Heart right ventricle (tissue), 16 donors: ENCODE data around the gene RCAN2. TPM values are rescaled to one million over a fixed set of nuclear protein-coding genes. Genes with fewer than 3 reads are reported as not detected.

Experiments used
- ATAC-seq, 8 donors: fragments of 200-7000 bp; cut with Tn5 transposase; one replicate each; pipeline ENCODE4 v1.9.1; 2020; ENCODE audit warnings: mild to moderate bottlenecking in 8 of 8, moderate library complexity in 8 of 8, moderate number of reproducible peaks in 1 of 8
- DNase-seq, 2 donors: peaks; one replicate each; pipeline ENCODE4 v3.0.0-alpha.2; 2020
- H3K27ac ChIP-seq, 10 donors: fragments of 200-600 bp; sonication (generic) in 2 of 10; one replicate each; pipeline versions ENCODE4 v1.5.0 to v1.8.0; 2020 to 2022; ENCODE audit warnings: mild to moderate bottlenecking in 3 of 10
- H3K27me3 ChIP-seq, 7 donors: fragments of 200-600 bp; one replicate each; pipeline ENCODE4 v1.8.0; 2021 to 2022; ENCODE audit warnings: mild to moderate bottlenecking in 2 of 7
- H3K36me3 ChIP-seq, 9 donors: fragments of 200-600 bp; sonication (generic) in 1 of 9; one replicate each; pipeline versions ENCODE4 v1.5.0 to v1.8.0; 2020 to 2022; ENCODE audit warnings: mild to moderate bottlenecking in 2 of 9
- H3K4me1 ChIP-seq, 9 donors: fragments of 200-600 bp; sonication (generic) in 1 of 9; one replicate each; pipeline versions ENCODE4 v1.5.0 to v1.8.0; 2020 to 2022; ENCODE audit warnings: mild to moderate bottlenecking in 4 of 9
- H3K4me3 ChIP-seq, 10 donors: fragments of 200-600 bp; sonication (generic) in 2 of 10; one replicate each; pipeline versions ENCODE4 v1.5.0 to v1.8.0; 2020 to 2022; ENCODE audit warnings: mild to moderate bottlenecking in 7 of 10, moderate library complexity in 2 of 10
- H3K9me3 ChIP-seq, 11 donors: fragments of 200-600 bp in 10 of 11; sonication (generic) in 2 of 11; one replicate each; pipeline versions ENCODE4 v1.5.0 to v1.8.0; 2013 to 2022; ENCODE audit warnings: mild to moderate bottlenecking in 2 of 11, control low read depth in 1 of 11, moderate library complexity in 1 of 11
- CTCF ChIP-seq, 9 donors: fragments of 200-600 bp; sonication (generic) in 2 of 9; IDR thresholded peaks; one replicate each; pipeline versions ENCODE4 v1.5.0 to v1.8.0; 2021 to 2022; ENCODE audit warnings: antibody characterized with exemption in 9 of 9, mild to moderate bottlenecking in 5 of 9, moderate library complexity in 1 of 9
- whole genome bisulfite sequencing, 2 donors: extraction: QIAGEN DNeasy Blood & Tissue Kit; methylation state at CpG; one replicate each; pipeline ENCODE4 v1.1.7; 2013; ENCODE audit warnings: inconsistent platforms in 1 of 2; 5-methylcytosine and 5-hydroxymethylcytosine counted together
- intact Hi-C, 10 donors: fragments of 100-400 bp; cut with DNase I; formaldehyde crosslinking; loops; one replicate each; pipeline versions ENCODE4 v1.11.1 to v1.14.2; 2022
- polyA plus RNA-seq, 2 donors: library from polyadenylated mRNA; stranded (reverse); fragments of 200-250 nt; gene quantifications; one replicate each; pipeline ENCODE4 v1.2.3, GENCODE V29; 2013
- total RNA-seq, 10 donors: library from RNA; stranded (reverse); fragmentation: NEBNext Ultra II Directional in 3 of 10; extraction: Animal tissue kit (Norgen Biotek cat#: 25700) in 3 of 10; gene quantifications; one replicate each; pipeline versions ENCODE4 v1.2.1 to v1.2.4, GENCODE V29; 2021 to 2023
- donor health status: Arrhythmogenic right ventricular cardiomyopathy.
- donor health status: ischemic (EF 13 %, LVEDD 7.1; RV severe dilation, severe dysfunction).
- donor health status: healthy with polysubstance abuse.
- donor health status: DM: no; HTN: yes; CAD: no.
- donor health status: DM: no; HTN: no; CAD: no.
- donor health status: ischemic (EF 25% LVEDD 6.9; RV normal size, moderate dysfunction).
- donor health status: ischemic (EF 25% LVEDD 5.7; RV mildly dilated, moderate dysfunction).
- donor health status: healthy.
- donor health status: DM: yes; HTN: yes; CAD: no.
- donor health status: Ischemic cardiomyopathy.
- donor health status: ischemic (EF 35%, LVEDD 5.7; RV mildly dilated, moderate dysfunction).
- donor health status: nonischemic (EF 11% LVEDD 7.7; RV severe dilation, severe dysfunction).
- donor health status: DM: yes; HTN: yes; CAD: no.
- donor health status: PGD.
- donor health status: ischemic (EF 29% LVEDD 5.4; RV normal size, mild dysfunction).
- donor health status: nonischemic (EF 23%, LVEDD 6.1; RV moderate dilation, normal function).

The RCAN2 gene
- total and polyA plus RNA-seq, 12 donors = 51.0 to 352 (median 298) TPM

- Histone ChIP-seq H3K36me3 (peaks cover 0 to 10% (median 0%) of the 10 kb centered on the region in 9 donors), H3K4me1 (peaks cover 0 to 64% (median 30%) of the 10 kb centered on the region in 9 donors), H3K4me3 (no peak overlapping the region), H3K27me3 (no peaks in the 10 kb centered on the region), H3K27ac (peak overlapping the region in 8 of 10 donors; percentile 1 to 78 (median 54)), H3K9me3 (peaks cover 0 to 6% (median 0%) of the 10 kb centered on the region in 11 donors)
- no peak for TF ChIP-seq CTCF (IDR thresholded peaks at IDR 0.05)
- ATAC-seq = no peak
- 73 to 80% methylated on average over 3 of the region's 3 CpGs for WGBS, 2 donors
- intact Hi-C loops = no loop called here
- DNase-seq = no peak
Observed at GRCh38 chr6:46235242-46235641, 256.0 kb downstream of the RCAN2 start.

DNA sequence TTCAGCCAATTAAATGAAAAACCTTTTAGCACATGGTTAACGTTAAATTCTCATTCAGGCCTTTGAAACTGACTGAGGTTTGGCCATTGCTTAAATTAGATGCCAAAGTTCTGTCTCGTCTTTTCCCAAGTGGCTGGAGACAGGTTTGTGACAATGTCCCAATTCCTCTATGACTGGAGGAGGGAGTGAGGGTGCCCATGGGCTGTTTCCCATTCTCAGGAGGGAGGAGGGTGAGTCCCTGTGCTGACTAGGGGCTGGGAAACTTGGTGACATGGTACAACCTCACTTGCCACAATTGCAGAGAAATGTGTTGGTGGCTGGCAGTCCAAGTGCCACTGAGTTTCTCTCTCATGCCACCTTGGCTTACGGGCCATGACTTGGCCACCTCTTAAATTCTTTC, 256.5 kb downstream of the RCAN2 start:
- no peak for DNase-seq
- no peak for TF ChIP-seq CTCF (IDR thresholded peaks at IDR 0.05)
- Histone ChIP-seq H3K9me3 (peaks cover 0 to 8% (median 0%) of the 10 kb centered on the region in 11 donors), H3K4me3 (no peak overlapping the region), H3K27ac (peak overlapping the region in 9 of 10 donors; percentile 1 to 78 (median 51)), H3K36me3 (peaks cover 0 to 15% (median 0%) of the 10 kb centered on the region in 9 donors), H3K4me1 (peaks cover 0 to 59% (median 30%) of the 10 kb centered on the region in 9 donors), H3K27me3 (no peaks in the 10 kb centered on the region)
- intact Hi-C loops = loop anchor here in 1 of 10 donors (5.0 kb wide), 1 partner anchor 178 kb away; no protein-coding TSS in a partner anchor
- 53 to 66% methylated on average over 3 of the region's 3 CpGs for WGBS, 2 donors
- ATAC-seq = peak in 4 of 8 donors; percentile 32 to 63 (median 42)

- H3K27ac ChIP-seq = peak overlapping the region; percentile 1 to 78 (median 46)
- peaks cover 0 to 21% (median 0%) of the 10 kb centered on the region in 9 donors for H3K36me3 ChIP-seq
- intact Hi-C loops = loop anchor here in 1 of 10 donors (5.0 kb wide), 1 partner anchor 178 kb away; no protein-coding TSS in a partner anchor
- TF ChIP-seq CTCF (IDR thresholded peaks at IDR 0.05) = no peak
- H3K9me3 ChIP-seq = peaks cover 0 to 8% (median 0%) of the 10 kb centered on the region in 11 donors
- no peaks in the 10 kb centered on the region for H3K27me3 ChIP-seq
- H3K4me3 ChIP-seq = no peak overlapping the region
- H3K4me1 ChIP-seq = peaks cover 0 to 59% (median 30%) of the 10 kb centered on the region in 9 donors
- 31 to 38% methylated on average over 2 of the region's 2 CpGs for WGBS, 2 donors
- ATAC-seq (peak; percentile 62 to 90 (median 76)), DNase-seq (peak in 1 of 2 donors; percentile 58)
Observed at GRCh38 chr6:46234156-46234556, 257.1 kb downstream of the RCAN2 start.

- Histone ChIP-seq H3K27ac (peak overlapping the region in 5 of 10 donors; percentile 0 to 78 (median 40)), H3K9me3 (peaks cover 0 to 8% (median 0%) of the 10 kb centered on the region in 11 donors), H3K4me3 (no peak overlapping the region), H3K36me3 (peaks cover 0 to 22% (median 0%) of the 10 kb centered on the region in 9 donors), H3K27me3 (no peaks in the 10 kb centered on the region), H3K4me1 (peaks cover 0 to 53% (median 30%) of the 10 kb centered on the region in 9 donors)
- no peak for ATAC-seq
- 95 to 98% methylated on average over 3 of the region's 3 CpGs for WGBS, 2 donors
- intact Hi-C loops = loop anchor here in 1 of 10 donors (5.0 kb wide), 1 partner anchor 179 kb away; no protein-coding TSS in a partner anchor
- TF ChIP-seq CTCF (IDR thresholded peaks at IDR 0.05) = no peak
- no peak for DNase-seq
Observed at GRCh38 chr6:46233129-46233528, 258.1 kb downstream of the RCAN2 start.
